Colonic mucosa (tissue), 4 donors: ENCODE data around the gene TBL1Y. TPM values are rescaled to one million over a fixed set of nuclear protein-coding genes. Genes with fewer than 3 reads are reported as not detected.

Experiments used
- DNase-seq: peaks from one replicate; pipeline ENCODE4 v3.0.0-alpha.2; 2020
- H3K27ac ChIP-seq: fragments of 200-600 bp; one replicate; pipeline ENCODE4 v1.8.0; 2021
- H3K27me3 ChIP-seq: fragments of 200-600 bp; one replicate; pipeline ENCODE4 v1.8.0; 2021
- H3K36me3 ChIP-seq: fragments of 200-600 bp; one replicate; pipeline ENCODE4 v1.8.0; 2021
- H3K4me1 ChIP-seq: fragments of 200-600 bp; one replicate; pipeline ENCODE4 v1.8.0; 2021; ENCODE audit warnings: mild to moderate bottlenecking
- H3K4me3 ChIP-seq: fragments of 200-600 bp; one replicate; pipeline ENCODE4 v1.8.0; 2021
- H3K9ac ChIP-seq, 2 donors: one replicate each; pipeline ENCODE4 v1.7.0; 2013; ENCODE audit warnings: control low read depth in 2 of 2, low read depth in 2 of 2, low read length in 2 of 2
- H3K9me3 ChIP-seq: fragments of 200-600 bp; one replicate; pipeline ENCODE4 v1.8.0; 2021
- CTCF ChIP-seq: fragments of 200-600 bp; IDR thresholded peaks from one replicate; pipeline ENCODE4 v1.8.0; 2022; ENCODE audit warnings: antibody characterized with exemption, mild to moderate bottlenecking
- intact Hi-C: fragments of 100-400 bp; cut with DNase I; formaldehyde crosslinking; loops from one replicate; pipeline ENCODE4 v1.14.1; 2022
- total RNA-seq, 2 donors: library from RNA; stranded (reverse); fragmentation: NEBNext Ultra II Directional in 1 of 2; extraction: Animal tissue kit (Norgen Biotek cat#: 25700) in 1 of 2; gene quantifications; one replicate each; pipeline ENCODE4 v1.2.1, GENCODE V29; 2021
- donor health status: healthy.
- donor health status: DM: no; HTN: no; CAD: no.
- donor health status: DM: no; HTN: no; CAD: no.

The TBL1Y gene
- total RNA-seq, 2 donors from 2014 or later, result not detected

GRCh38 chrY:6972271-6972887, 61.9 kb downstream of the TBL1Y start:
- H3K27ac ChIP-seq, result no peak overlapping the region
- DNase-seq, result no peak
- TF ChIP-seq CTCF, result no peak
- no peak overlapping the region for H3K9ac ChIP-seq
- H3K27me3 ChIP-seq, result no peaks in the 10 kb centered on the region
- H3K9me3 ChIP-seq, result no peaks in the 10 kb centered on the region
- intact Hi-C loops, result no loop called here
- no peaks in the 10 kb centered on the region for H3K4me1 ChIP-seq
- H3K4me3 ChIP-seq, result no peak overlapping the region
- no peaks in the 10 kb centered on the region for H3K36me3 ChIP-seq

DNA sequence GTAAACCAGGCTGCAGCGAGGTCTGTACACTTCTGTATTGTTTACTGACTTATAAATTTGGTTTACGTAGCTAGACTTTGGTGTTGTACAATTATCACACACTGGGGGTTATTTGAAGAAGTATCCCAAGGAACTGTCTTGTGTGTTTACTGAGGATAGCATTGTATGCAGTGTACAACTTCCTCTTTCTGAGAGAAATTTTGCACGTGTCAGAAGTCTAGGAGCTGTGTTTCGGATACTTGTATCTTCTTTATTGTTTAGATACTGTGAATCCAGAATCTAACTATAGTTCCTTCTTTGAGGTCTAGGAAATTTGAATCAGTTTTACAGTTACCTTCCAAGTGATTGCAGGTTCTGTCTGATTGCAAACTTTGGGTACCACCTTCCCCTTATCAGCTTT, 64.5 kb downstream of the TBL1Y start:
- Histone ChIP-seq H3K4me3 (no peak overlapping the region), H3K36me3 (no peaks in the 10 kb centered on the region), H3K27me3 (no peaks in the 10 kb centered on the region), H3K9me3 (no peaks in the 10 kb centered on the region), H3K27ac (no peak overlapping the region), H3K4me1 (no peaks in the 10 kb centered on the region), H3K9ac (no peak overlapping the region)
- DNase-seq, result no peak
- intact Hi-C loops, result no loop called here
- TF ChIP-seq CTCF, result no peak

- Histone ChIP-seq H3K4me1 (no peaks in the 10 kb centered on the region), H3K4me3 (no peak overlapping the region), H3K27me3 (no peaks in the 10 kb centered on the region), H3K27ac (no peak overlapping the region), H3K9me3 (no peaks in the 10 kb centered on the region), H3K9ac (no peak overlapping the region), H3K36me3 (no peaks in the 10 kb centered on the region)
- no peak for DNase-seq
- intact Hi-C loops, result no loop called here
- TF ChIP-seq CTCF, result no peak
Observed at GRCh38 chrY:6977783-6978182, 67.3 kb downstream of the TBL1Y start.

- no peak for DNase-seq
- H3K27me3 ChIP-seq, result no peaks in the 10 kb centered on the region
- H3K36me3 ChIP-seq, result no peaks in the 10 kb centered on the region
- no peak overlapping the region for H3K27ac ChIP-seq
- H3K4me3 ChIP-seq, result no peak overlapping the region
- no peak overlapping the region for H3K9ac ChIP-seq
- TF ChIP-seq CTCF, result no peak
- no peaks in the 10 kb centered on the region for H3K4me1 ChIP-seq
- intact Hi-C loops, result no loop called here
- no peaks in the 10 kb centered on the region for H3K9me3 ChIP-seq
Observed at GRCh38 chrY:6983221-6983620, 72.7 kb downstream of the TBL1Y start.

DNA sequence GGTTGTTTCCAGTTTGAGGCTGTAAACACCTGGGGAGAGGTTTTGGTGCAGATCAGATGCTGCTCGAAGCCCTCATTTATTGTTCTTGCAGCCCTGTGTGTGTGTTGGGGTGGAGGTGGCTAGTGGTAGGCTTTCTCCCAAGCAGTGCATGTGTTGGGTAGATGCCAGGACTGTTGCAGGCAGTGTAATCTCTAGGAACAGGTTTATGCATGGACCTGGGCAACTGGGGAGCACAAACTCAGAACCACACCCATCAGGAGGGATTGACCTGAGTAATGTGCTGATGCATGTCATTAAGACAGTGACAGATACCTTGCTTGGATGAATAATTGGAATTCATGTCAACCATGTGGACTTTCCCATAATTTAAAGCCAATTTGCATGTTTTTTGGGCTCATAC, 77.3 kb downstream of the TBL1Y start:
- intact Hi-C loops, result no loop called here
- TF ChIP-seq CTCF, result no peak
- H3K4me3 ChIP-seq, result no peak overlapping the region
- H3K9ac ChIP-seq, result no peak overlapping the region
- H3K27me3 ChIP-seq, result no peaks in the 10 kb centered on the region
- no peaks in the 10 kb centered on the region for H3K9me3 ChIP-seq
- no peaks in the 10 kb centered on the region for H3K4me1 ChIP-seq
- H3K27ac ChIP-seq, result no peak overlapping the region
- no peaks in the 10 kb centered on the region for H3K36me3 ChIP-seq
- no peak for DNase-seq
